Thyroid gland (tissue), 4 donors: ENCODE data around the gene ADCY9. TPM values are rescaled to one million over a fixed set of nuclear protein-coding genes. Genes with fewer than 3 reads are reported as not detected.

Experiments used
- DNase-seq, 2 donors: peaks; one replicate each; pipeline ENCODE4 v3.0.0-alpha.2; 2019
- H3K27ac ChIP-seq, 3 donors: fragments of 200-600 bp; sonication (generic); 1 replicate in 2 of 3; 2 replicates in 1 of 3; pipeline ENCODE4 v1.5.1; 2016 to 2019; ENCODE audit warnings: mild to moderate bottlenecking in 1 of 3, moderate library complexity in 1 of 3
- H3K27me3 ChIP-seq: fragments of 200-600 bp; sonication (generic); one replicate; pipeline ENCODE4 v1.5.1; 2019
- H3K36me3 ChIP-seq, 2 donors: fragments of 200-600 bp; sonication (generic); one replicate each; pipeline ENCODE4 v1.5.1; 2016 to 2019
- H3K4me1 ChIP-seq, 2 donors: fragments of 200-600 bp; sonication (generic); one replicate each; pipeline ENCODE4 v1.5.1; 2017 to 2019
- H3K4me3 ChIP-seq, 3 donors: fragments of 200-600 bp; sonication (generic); replicated peaks in 1 of 3; 1 replicate in 2 of 3; 2 replicates in 1 of 3; pipeline ENCODE4 v1.5.1; 2016; ENCODE audit warnings: mild to moderate bottlenecking in 1 of 3
- H3K9me3 ChIP-seq: fragments of 200-600 bp; sonication (generic); one replicate; pipeline ENCODE4 v1.5.1; 2017
- POLR2A ChIP-seq, 2 donors: fragments of 450-650 bp; IDR thresholded peaks; one replicate each; pipeline ENCODE4 v1.6.1; 2017; ENCODE audit warnings: antibody characterized with exemption in 2 of 2, mild to moderate bottlenecking in 2 of 2, moderate library complexity in 1 of 2
- WGBS, 2 donors: methylation state at CpG; one replicate each; pipeline ENCODE4 v1.1.5; 2017; 5-methylcytosine and 5-hydroxymethylcytosine counted together
- intact Hi-C: fragments of 100-400 bp; cut with DNase I; formaldehyde crosslinking; loops from one replicate; pipeline ENCODE4 v1.15.1; 2023
- total RNA-seq, 4 donors: library from RNA; depleted of rRNA; stranded (reverse); fragments of >200 nt; gene quantifications; one replicate each; pipeline ENCODE4 v1.2.3, GENCODE V29; 2016
- TF ChIP-seq, protein P1 (sequence below), 6 experiments: fragments of 200-600 bp in 3 of 6; fragments of 450-650 bp in 3 of 6; sonication (generic) in 3 of 6; IDR thresholded peaks; one replicate each; pipeline ENCODE4 v1.5.1; 2016 to 2019; ENCODE audit warnings: antibody characterized with exemption in 6 of 6, mild to moderate bottlenecking in 2 of 6, inconsistent platforms in 1 of 6, moderate library complexity in 1 of 6

Gene ADCY9
- total RNA-seq, 4 donors from 2014 or later: 61.4 to 123 (median 94.1) TPM

DNA sequence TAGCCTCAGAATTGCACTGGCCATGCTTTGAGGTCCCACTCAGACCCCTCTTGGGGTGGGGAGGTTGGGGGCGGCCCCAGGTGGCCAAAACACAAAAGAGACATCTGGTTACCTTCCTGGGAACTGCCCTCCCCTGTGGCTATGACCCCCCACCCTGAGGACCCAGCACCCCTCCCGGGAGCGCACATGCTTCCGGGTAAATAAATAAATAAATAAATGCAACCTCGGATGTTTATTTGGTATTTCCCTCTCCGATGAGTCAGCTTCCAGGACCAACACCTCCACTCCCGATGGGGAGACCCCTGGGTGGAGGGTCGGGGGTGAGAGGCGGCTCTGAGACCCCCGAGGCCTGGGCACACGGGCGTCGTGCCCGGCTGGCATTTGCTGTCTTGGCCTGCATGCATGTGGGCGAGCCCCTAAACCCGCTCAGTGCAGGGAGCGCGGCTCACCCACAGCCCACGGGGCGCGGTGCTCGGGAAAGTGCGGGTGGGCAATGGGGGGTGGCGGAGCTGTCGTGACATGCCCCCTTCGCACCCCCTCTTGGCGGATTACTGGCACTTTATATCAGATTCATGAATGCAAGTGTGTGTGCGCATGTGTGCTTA lies 151.5 kb downstream of the ADCY9 start:
- Histone ChIP-seq H3K4me1 (peaks cover 10 to 21% of the 10 kb centered on the region in 2 donors), H3K27ac (no peak overlapping the region), H3K36me3 (peaks cover 12 to 13% of the 10 kb centered on the region in 2 donors), H3K4me3 (no peak overlapping the region), H3K27me3 (no peaks in the 10 kb centered on the region), H3K9me3 (no peaks in the 10 kb centered on the region)
- DNase-seq: no peak
- TF ChIP-seq POLR2A (IDR thresholded peaks at IDR 0.05): no peak
- TF ChIP-seq, protein P1, sequence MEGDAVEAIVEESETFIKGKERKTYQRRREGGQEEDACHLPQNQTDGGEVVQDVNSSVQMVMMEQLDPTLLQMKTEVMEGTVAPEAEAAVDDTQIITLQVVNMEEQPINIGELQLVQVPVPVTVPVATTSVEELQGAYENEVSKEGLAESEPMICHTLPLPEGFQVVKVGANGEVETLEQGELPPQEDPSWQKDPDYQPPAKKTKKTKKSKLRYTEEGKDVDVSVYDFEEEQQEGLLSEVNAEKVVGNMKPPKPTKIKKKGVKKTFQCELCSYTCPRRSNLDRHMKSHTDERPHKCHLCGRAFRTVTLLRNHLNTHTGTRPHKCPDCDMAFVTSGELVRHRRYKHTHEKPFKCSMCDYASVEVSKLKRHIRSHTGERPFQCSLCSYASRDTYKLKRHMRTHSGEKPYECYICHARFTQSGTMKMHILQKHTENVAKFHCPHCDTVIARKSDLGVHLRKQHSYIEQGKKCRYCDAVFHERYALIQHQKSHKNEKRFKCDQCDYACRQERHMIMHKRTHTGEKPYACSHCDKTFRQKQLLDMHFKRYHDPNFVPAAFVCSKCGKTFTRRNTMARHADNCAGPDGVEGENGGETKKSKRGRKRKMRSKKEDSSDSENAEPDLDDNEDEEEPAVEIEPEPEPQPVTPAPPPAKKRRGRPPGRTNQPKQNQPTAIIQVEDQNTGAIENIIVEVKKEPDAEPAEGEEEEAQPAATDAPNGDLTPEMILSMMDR (IDR thresholded peaks at IDR 0.05): no peak
- intact Hi-C loops: no loop called here
- 92% methylated on average over 12 to 27 of the region's 28 CpGs for WGBS, 2 donors

DNA sequence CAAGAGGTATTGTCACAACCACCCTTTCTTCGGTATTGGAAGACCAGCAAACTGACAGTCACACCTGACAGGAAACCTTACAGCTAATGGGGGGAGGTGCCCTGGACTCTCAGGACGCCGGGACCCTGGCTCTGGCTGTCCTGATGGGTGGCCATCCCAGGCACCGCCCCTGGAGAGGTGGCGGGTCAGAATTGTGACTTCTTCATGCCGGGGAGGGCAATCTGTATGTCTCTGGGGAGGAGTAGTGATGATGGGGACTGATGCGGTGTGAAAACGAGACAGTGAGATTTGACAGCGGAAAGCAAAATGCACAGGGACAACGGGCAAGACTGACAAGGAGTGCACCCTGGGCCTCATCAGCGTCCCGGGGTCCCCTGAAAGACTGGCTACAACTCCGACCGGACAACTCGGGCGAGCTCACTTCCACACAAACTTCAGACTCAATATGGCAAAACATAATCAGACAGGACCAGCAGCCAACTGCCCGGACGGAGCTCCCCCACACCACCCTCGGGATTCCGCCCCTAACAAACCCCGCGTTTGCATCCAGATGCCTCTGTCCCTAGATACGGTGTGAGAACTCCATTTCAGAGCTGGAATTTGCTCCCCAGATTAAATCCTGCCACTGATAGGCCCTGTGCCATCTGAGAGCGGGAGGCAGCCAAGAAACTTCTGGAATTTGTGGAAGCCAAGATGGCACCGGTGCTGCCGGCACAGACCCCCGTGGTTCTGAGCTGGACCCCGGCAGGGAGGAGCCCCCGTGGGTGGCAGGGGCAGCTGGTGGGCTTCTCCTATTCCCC lies 152.2 kb downstream of the ADCY9 start:
- no peak overlapping the region for H3K27ac ChIP-seq
- 81% methylated on average over 24 to 29 of the region's 29 CpGs for WGBS, 2 donors
- H3K27me3 ChIP-seq: no peaks in the 10 kb centered on the region
- no peaks in the 10 kb centered on the region for H3K9me3 ChIP-seq
- no peak for DNase-seq
- peaks cover 12 to 27% of the 10 kb centered on the region in 2 donors for H3K4me1 ChIP-seq
- no peak for TF ChIP-seq POLR2A (IDR thresholded peaks at IDR 0.05)
- TF ChIP-seq, protein P1 (IDR thresholded peaks at IDR 0.05): no peak
- intact Hi-C loops: no loop called here
- peaks cover 12 to 13% of the 10 kb centered on the region in 2 donors for H3K36me3 ChIP-seq
- no peak overlapping the region for H3K4me3 ChIP-seq

DNA sequence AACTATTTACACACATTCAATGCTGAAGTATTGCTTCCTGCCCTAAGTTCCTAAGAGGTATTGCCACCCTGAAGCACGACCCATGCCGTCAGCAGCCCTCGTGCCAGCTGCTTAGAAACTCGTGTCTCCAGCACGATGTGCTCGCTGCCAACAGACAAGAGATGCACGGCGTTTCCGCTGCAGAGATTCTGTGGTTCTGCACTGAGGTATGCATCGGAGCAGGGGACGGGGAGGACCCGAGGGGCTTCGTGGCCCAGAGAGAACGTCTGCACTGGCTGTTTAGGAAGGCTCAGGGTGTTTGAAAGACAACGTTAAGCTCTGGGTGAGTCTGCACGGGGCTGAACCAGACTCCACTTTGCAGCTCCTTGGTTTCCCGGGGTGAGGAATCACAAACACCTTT lies 153.0 kb downstream of the ADCY9 start:
- H3K4me1 ChIP-seq: peaks cover 9 to 30% of the 10 kb centered on the region in 2 donors
- H3K27me3 ChIP-seq: no peaks in the 10 kb centered on the region
- H3K27ac ChIP-seq: no peak overlapping the region
- no peak for DNase-seq
- no peak overlapping the region for H3K4me3 ChIP-seq
- 38 to 62% methylated on average over 14 to 17 of the region's 17 CpGs for WGBS, 2 donors
- no peaks in the 10 kb centered on the region for H3K9me3 ChIP-seq
- peaks cover 12 to 13% of the 10 kb centered on the region in 2 donors for H3K36me3 ChIP-seq
- intact Hi-C loops: no loop called here
- no peak for TF ChIP-seq POLR2A (IDR thresholded peaks at IDR 0.05)
- TF ChIP-seq, protein P1 (IDR thresholded peaks at IDR 0.05): no peak

DNA sequence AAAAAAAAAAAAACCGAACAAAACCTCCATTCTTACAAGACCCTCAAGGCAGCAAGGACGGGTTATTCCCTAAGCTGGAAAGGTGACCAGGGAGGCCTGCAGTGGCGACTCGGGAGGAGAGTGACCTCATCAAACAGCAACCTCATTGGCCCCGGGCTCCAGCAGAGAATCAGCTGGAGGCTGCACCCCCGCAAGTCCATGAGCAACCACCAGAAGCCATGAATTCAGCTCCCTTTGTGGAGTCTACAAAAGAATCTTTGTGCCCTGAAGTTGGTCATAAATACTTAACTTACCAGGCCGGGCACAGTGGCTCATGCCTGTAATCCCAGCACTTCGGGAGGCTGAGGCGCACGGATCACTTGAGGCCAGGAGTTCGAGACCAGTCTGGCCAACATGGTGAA lies 154.8 kb downstream of the ADCY9 start:
- no peak for DNase-seq
- Histone ChIP-seq H3K27me3 (no peaks in the 10 kb centered on the region), H3K9me3 (no peaks in the 10 kb centered on the region), H3K4me1 (peaks cover 9 to 30% of the 10 kb centered on the region in 2 donors), H3K27ac (peak overlapping the region; percentile 77 to 85 (median 83)), H3K4me3 (no peak overlapping the region), H3K36me3 (peaks cover 11% of the 10 kb centered on the region in 2 donors)
- 84 to 88% methylated on average over 11 of the region's 11 CpGs for WGBS, 2 donors
- intact Hi-C loops: no loop called here
- TF ChIP-seq POLR2A (IDR thresholded peaks at IDR 0.05): no peak
- TF ChIP-seq, protein P1 (IDR thresholded peaks at IDR 0.05): no peak
